ENCODE data around the gene ITIH4. TPM values are rescaled to one million over a fixed set of nuclear protein-coding genes. Genes with fewer than 3 reads are reported as not detected.

Gene ITIH4
- total and polyA plus RNA-seq, 2 of the 13 experiments (the other 11 are each of a cell fraction or from before 2014, with no cell fraction given), result 2.7 to 5.3 TPM

DNA sequence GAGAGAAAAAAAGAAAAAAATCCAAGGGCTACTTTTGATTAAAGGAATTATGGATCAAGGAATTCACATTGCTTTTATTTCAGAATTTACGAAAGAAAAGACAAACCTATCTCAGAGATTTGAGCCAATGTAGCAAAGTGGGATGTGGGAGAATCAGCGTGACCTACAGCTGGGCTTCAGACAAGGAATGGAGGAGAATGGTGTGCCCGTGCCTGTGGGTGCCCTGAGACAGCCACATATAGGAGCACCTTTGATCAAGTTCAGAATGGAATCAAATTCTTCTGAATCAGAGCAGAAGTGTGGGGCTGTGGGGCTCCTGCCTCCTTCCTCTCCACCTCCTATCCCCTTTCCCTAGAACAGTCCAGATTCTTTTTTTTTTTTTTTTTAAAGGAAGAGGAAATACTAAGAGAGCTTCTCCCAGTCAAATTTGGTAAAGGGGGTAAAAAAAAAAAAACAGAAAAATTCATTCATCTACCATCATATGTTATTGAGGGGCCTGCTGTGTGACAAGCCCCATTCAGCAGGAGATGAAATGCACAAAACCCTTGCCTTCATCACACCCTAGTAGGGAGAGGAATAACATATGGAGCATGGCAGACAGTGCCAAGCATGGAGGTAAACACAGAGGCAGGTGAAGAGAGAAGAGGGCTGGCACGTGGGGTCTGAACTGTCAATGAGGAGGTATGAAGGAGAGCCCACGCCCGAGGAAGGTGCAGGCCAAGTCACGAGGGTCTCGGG is 29.4 kb upstream of the ITIH4 start:
- Histone ChIP-seq H3K79me2 (ENCODE audit: insufficient read depth, low read length) (no peaks in the 10 kb centered on the region), H4K20me1 (ENCODE audit: insufficient read depth, low read length) (no peaks in the 10 kb centered on the region), H3K9me3 (ENCODE audit: low read length) (no peaks in the 10 kb centered on the region), H3K4me1 (ENCODE audit: insufficient read depth, low read length) (no peaks in the 10 kb centered on the region), H3K9ac (ENCODE audit: insufficient read depth, low read depth, low read length) (no peak overlapping the region), H3K36me3 (replicated peaks in 1 of 2; ENCODE audit: control insufficient read depth in 1 of 2, insufficient read depth in 2 of 2, low read length in 2 of 2) (no peaks in the 10 kb centered on the region), H3K27ac (ENCODE audit: extremely low read length, insufficient read depth, low read length) (no peak overlapping the region), H2AFZ (ENCODE audit: low read length) (no peak overlapping the region), H3K27me3 (ENCODE audit: control insufficient read depth in 1 of 2, insufficient read depth in 2 of 2, low read length in 2 of 2) (no peaks in the 10 kb centered on the region), H3K4me3 (replicated peaks in 1 of 3; ENCODE audit: insufficient read depth in 1 of 3, low read depth in 2 of 3, low read length in 3 of 3) (no peak overlapping the region), H3K4me2 (ENCODE audit: low read depth, low read length) (no peak overlapping the region)
- ChIA-PET CTCF (ENCODE audit: low intra/inter-chr PET ratio, low total read pairs) (no interaction called here), POLR2A (no interaction called here)
- BruUV-seq (replicated peaks), result no TSS peak
- 94% methylated on average over 8 of the region's 8 CpGs for WGBS (ENCODE audit: low lambda C conversion rate)
- intact Hi-C loops (cut with micrococcal nuclease; ENCODE audit: unreplicated experiment), result no loop called here
- TF ChIP-seq NR2C2 (CRISPR knock-in tag; IDR thresholded peaks at IDR 0.05; ENCODE audit: borderline replicate concordance) (no peak), RCOR2 (CRISPR knock-in tag; IDR thresholded peaks at IDR 0.05) (no peak), MTF2 (CRISPR knock-in tag; IDR thresholded peaks at IDR 0.05; ENCODE audit: borderline replicate concordance) (no peak), ZNF660 (CRISPR knock-in tag; IDR thresholded peaks at IDR 0.05; ENCODE audit: borderline replicate concordance, low read depth) (no peak), RXRA (CRISPR knock-in tag; IDR thresholded peaks at IDR 0.05) (no peak), ZNF382 (CRISPR knock-in tag; IDR thresholded peaks at IDR 0.05; ENCODE audit: borderline replicate concordance) (no peak), GFI1 (CRISPR knock-in tag; IDR thresholded peaks at IDR 0.05; ENCODE audit: borderline replicate concordance) (no peak)
- TF ChIP-seq, protein P1, sequence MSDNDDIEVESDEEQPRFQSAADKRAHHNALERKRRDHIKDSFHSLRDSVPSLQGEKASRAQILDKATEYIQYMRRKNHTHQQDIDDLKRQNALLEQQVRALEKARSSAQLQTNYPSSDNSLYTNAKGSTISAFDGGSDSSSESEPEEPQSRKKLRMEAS (IDR thresholded peaks at IDR 0.05), result no peak
- TF ChIP-seq, protein P2, sequence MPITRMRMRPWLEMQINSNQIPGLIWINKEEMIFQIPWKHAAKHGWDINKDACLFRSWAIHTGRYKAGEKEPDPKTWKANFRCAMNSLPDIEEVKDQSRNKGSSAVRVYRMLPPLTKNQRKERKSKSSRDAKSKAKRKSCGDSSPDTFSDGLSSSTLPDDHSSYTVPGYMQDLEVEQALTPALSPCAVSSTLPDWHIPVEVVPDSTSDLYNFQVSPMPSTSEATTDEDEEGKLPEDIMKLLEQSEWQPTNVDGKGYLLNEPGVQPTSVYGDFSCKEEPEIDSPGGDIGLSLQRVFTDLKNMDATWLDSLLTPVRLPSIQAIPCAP (CRISPR knock-in tag; IDR thresholded peaks at IDR 0.05; ENCODE audit: low read depth), result no peak
- TF ChIP-seq, protein P3, sequence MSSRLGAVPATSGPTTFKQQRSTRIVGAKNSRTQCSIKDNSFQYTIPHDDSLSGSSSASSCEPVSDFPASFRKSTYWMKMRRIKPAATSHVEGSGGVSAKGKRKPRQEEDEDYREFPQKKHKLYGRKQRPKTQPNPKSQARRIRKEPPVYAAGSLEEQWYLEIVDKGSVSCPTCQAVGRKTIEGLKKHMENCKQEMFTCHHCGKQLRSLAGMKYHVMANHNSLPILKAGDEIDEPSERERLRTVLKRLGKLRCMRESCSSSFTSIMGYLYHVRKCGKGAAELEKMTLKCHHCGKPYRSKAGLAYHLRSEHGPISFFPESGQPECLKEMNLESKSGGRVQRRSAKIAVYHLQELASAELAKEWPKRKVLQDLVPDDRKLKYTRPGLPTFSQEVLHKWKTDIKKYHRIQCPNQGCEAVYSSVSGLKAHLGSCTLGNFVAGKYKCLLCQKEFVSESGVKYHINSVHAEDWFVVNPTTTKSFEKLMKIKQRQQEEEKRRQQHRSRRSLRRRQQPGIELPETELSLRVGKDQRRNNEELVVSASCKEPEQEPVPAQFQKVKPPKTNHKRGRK (CRISPR knock-in tag; IDR thresholded peaks at IDR 0.05), result no peak
- ATAC-seq (no peak), DNase-seq (ENCODE audit: low spot score) (no peak), FAIRE-seq (no peak)
- in situ Hi-C loops (cut with HindIII; ENCODE audit: extremely low pct_ligation_motif_present, low pct_unique_long_range_greater_than_20kb), result loop anchor here (10.0 kb wide), 1 partner anchor 75 kb away; no protein-coding TSS in a partner anchor

All from HepG2 (cell line).